ENCODE results near the gene C17orf58.
A peak's percentile ranks its signal among the peaks of the same experiment; 100 is the strongest.

DNA sequence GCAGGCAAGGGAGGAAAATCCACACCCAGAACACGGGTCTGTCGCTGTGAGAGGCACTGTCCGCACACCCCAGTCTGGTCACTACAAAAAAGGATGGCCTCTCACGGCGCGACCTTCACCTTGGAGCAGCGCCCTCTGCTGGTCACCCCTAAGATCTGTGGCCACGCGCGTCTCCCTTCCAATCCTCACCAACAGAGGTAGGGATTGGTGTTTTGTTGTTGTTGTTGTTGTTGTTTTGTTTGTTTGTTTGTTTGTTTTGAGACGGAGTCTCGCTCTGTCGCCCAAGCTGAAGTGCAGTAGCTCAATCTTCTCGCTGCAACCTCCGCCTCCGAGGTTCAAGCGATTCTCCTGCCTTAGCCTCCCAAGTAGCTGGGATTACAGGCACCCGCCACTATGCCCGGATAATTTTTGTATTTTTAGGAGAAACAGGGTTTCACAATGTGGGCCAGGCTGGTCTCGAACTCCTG lies 15.0 kb upstream of the C17orf58 start:
- TF ChIP-seq GMEB1 (CRISPR knock-in tag; IDR thresholded peaks at IDR 0.05) (no peak), MLX (CRISPR knock-in tag; conservative IDR thresholded peaks at IDR 0.05) (no peak), GABPA (tag; conservative IDR thresholded peaks at IDR 0.05; ENCODE audit: low read depth) (no peak), SMC3 (conservative IDR thresholded peaks at IDR 0.05; ENCODE audit: insufficient read depth, low read depth, low read length) (peak; percentile 41; the same call in 1 of the 2 replicates), IFI16 (CRISPR knock-in tag; IDR thresholded peaks at IDR 0.05) (no peak), ATF3 (IDR thresholded peaks at IDR 0.05) (no peak), ATF3 (CRISPR knock-in tag; conservative IDR thresholded peaks at IDR 0.05) (no peak), HSF4 (CRISPR knock-in tag; IDR thresholded peaks at IDR 0.05; ENCODE audit: borderline replicate concordance) (no peak), CEBPB (tag; IDR thresholded peaks at IDR 0.05) (no peak), CTCF (IDR thresholded peaks at IDR 0.05 in 2 of 3, conservative IDR thresholded peaks at IDR 0.05 in 1 of 3; ENCODE audit: insufficient read depth in 2 of 3, low read depth in 1 of 3, low read length in 3 of 3) (peak; percentile 73 to 90 (median 76)), ZNF518B (CRISPR knock-in tag; IDR thresholded peaks at IDR 0.05) (no peak), NR2C1 (IDR thresholded peaks at IDR 0.05) (peak; percentile 80), NR2C1 (tag; IDR thresholded peaks at IDR 0.05) (peak; percentile 84)
